GM10266 (cell line): ENCODE results near the gene CHMP4B.

Experiments used
- DNase-seq: peaks from one replicate; pipeline ENCODE4 v3.0.0; 2012; ENCODE audit errors: extremely low spot score
- TF ChIP-seq, protein P1 (sequence below): IDR thresholded peaks from 2 replicates; pipeline ENCODE4 v1.5.1; 2012; ENCODE audit warnings: mild to moderate bottlenecking, low read depth; ENCODE audit not compliant: control insufficient read depth, insufficient read depth; ENCODE audit errors: missing control alignments

Gene CHMP4B

DNA sequence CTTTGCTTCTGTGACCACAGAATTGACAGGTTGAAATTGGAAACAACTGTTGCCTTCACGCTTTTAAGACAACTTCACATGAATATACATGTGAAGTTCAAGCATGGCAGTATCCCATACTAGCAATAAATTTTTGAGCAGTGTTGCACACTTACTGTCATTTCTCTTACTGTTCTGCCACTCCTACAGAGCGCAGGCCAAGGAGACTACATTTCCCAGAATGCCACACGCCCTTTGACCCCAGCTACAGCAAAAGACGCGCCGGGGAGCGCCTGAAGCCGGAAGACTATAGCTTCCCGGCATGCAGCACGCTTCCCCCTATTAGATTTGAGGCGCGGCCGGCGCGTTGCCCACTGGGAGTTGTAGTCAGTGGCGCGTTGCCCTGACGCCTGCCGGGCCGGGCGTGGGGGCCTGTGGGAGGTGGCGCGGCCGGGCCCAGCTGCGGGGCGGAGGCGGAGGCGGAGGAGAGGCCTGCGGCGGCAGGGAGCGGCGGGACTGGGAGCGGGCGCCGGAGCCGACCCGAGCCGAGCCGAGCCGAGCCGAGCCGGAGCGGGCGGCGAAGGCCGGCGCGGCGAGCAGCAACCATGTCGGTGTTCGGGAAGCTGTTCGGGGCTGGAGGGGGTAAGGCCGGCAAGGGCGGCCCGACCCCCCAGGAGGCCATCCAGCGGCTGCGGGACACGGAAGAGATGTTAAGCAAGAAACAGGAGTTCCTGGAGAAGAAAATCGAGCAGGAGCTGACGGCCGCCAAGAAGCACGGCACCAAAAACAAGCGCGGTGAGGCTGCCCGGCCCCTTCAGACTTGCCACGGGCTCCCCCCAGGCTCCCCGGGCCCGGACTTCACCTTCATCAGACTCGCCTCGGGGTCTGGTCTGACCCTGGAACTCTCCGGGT, at the start of gene CHMP4B:
Gene CHMP4B (plus strand): TSS at position 464 of the 891 bp plus-strand sequence. CDS start 121 bp downstream, at position 585.
- DNase-seq: peak; percentile 97
- TF ChIP-seq, protein P1, sequence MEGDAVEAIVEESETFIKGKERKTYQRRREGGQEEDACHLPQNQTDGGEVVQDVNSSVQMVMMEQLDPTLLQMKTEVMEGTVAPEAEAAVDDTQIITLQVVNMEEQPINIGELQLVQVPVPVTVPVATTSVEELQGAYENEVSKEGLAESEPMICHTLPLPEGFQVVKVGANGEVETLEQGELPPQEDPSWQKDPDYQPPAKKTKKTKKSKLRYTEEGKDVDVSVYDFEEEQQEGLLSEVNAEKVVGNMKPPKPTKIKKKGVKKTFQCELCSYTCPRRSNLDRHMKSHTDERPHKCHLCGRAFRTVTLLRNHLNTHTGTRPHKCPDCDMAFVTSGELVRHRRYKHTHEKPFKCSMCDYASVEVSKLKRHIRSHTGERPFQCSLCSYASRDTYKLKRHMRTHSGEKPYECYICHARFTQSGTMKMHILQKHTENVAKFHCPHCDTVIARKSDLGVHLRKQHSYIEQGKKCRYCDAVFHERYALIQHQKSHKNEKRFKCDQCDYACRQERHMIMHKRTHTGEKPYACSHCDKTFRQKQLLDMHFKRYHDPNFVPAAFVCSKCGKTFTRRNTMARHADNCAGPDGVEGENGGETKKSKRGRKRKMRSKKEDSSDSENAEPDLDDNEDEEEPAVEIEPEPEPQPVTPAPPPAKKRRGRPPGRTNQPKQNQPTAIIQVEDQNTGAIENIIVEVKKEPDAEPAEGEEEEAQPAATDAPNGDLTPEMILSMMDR: no peak

- no peak for DNase-seq
- TF ChIP-seq, protein P1: no peak
Observed at GRCh38 chr20:33761698-33762250, 49.4 kb upstream of the CHMP4B start.

- TF ChIP-seq, protein P1: no peak
- DNase-seq: no peak
Observed at GRCh38 chr20:33765099-33765498, 46.0 kb upstream of the CHMP4B start.

GRCh38 chr20:33765592-33765991, 45.6 kb upstream of the CHMP4B start:
- TF ChIP-seq, protein P1: no peak
- DNase-seq: no peak

GRCh38 chr20:33766686-33767085, 44.5 kb upstream of the CHMP4B start:
- TF ChIP-seq, protein P1: no peak

DNA sequence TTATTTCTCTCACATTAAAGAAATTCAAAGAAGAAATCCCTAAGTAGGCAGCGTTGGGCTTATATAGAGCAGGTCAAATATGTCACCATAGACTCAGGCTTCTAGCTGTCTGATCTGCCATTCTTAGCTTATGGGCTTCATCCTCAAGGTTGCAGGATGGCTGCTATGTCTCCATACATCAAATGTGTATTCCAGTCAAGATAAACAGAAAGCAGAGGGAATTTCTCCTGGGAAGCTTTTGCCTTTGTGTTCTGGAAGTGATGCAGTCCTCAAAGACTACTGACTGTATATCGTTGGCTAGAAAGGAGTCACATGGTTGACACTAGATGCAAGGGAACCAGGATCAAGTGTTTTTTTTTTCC, 43.4 kb upstream of the CHMP4B start:
- no peak for DNase-seq
- TF ChIP-seq, protein P1: no peak

More at GRCh38 chr20:33766686-33767085, 44.5 kb upstream of the CHMP4B start:
- DNase-seq: no peak

- no peak for DNase-seq
- TF ChIP-seq, protein P1: no peak
Observed at GRCh38 chr20:33769043-33769442, 42.1 kb upstream of the CHMP4B start.
